Thyroid gland (tissue), 4 donors: ENCODE results near the gene PACRGL. TPM values are rescaled to one million over a fixed set of nuclear protein-coding genes. Genes with fewer than 3 reads are reported as not detected.

ENCODE experiments used
- DNase-seq, 2 donors: peaks; one replicate each; pipeline ENCODE4 v3.0.0-alpha.2; 2019
- H3K27ac ChIP-seq, 3 donors: fragments of 200-600 bp; sonication (generic); 1 replicate in 2 of 3; 2 replicates in 1 of 3; pipeline ENCODE4 v1.5.1; 2016 to 2019; ENCODE audit warnings: mild to moderate bottlenecking in 1 of 3, moderate library complexity in 1 of 3
- H3K27me3 ChIP-seq: fragments of 200-600 bp; sonication (generic); one replicate; pipeline ENCODE4 v1.5.1; 2019
- H3K36me3 ChIP-seq, 2 donors: fragments of 200-600 bp; sonication (generic); one replicate each; pipeline ENCODE4 v1.5.1; 2016 to 2019
- H3K4me1 ChIP-seq, 2 donors: fragments of 200-600 bp; sonication (generic); one replicate each; pipeline ENCODE4 v1.5.1; 2017 to 2019
- H3K4me3 ChIP-seq, 3 donors: fragments of 200-600 bp; sonication (generic); replicated peaks in 1 of 3; 1 replicate in 2 of 3; 2 replicates in 1 of 3; pipeline ENCODE4 v1.5.1; 2016; ENCODE audit warnings: mild to moderate bottlenecking in 1 of 3
- H3K9me3 ChIP-seq: fragments of 200-600 bp; sonication (generic); one replicate; pipeline ENCODE4 v1.5.1; 2017
- POLR2A ChIP-seq, 2 donors: fragments of 450-650 bp; IDR thresholded peaks; one replicate each; pipeline ENCODE4 v1.6.1; 2017; ENCODE audit warnings: antibody characterized with exemption in 2 of 2, mild to moderate bottlenecking in 2 of 2, moderate library complexity in 1 of 2
- WGBS, 2 donors: methylation state at CpG; one replicate each; pipeline ENCODE4 v1.1.5; 2017; 5-methylcytosine and 5-hydroxymethylcytosine counted together
- intact Hi-C: fragments of 100-400 bp; cut with DNase I; formaldehyde crosslinking; loops from one replicate; pipeline ENCODE4 v1.15.1; 2023
- total RNA-seq, 4 donors: library from RNA; depleted of rRNA; stranded (reverse); fragments of >200 nt; gene quantifications; one replicate each; pipeline ENCODE4 v1.2.3, GENCODE V29; 2016
- TF ChIP-seq, protein P1 (sequence below), 6 experiments: fragments of 200-600 bp in 3 of 6; fragments of 450-650 bp in 3 of 6; sonication (generic) in 3 of 6; IDR thresholded peaks; one replicate each; pipeline ENCODE4 v1.5.1; 2016 to 2019; ENCODE audit warnings: antibody characterized with exemption in 6 of 6, mild to moderate bottlenecking in 2 of 6, inconsistent platforms in 1 of 6, moderate library complexity in 1 of 6

The PACRGL gene
- total RNA-seq: 10 to 100 TPM; 31.1 to 63.2 (median 41.6) TPM

DNA sequence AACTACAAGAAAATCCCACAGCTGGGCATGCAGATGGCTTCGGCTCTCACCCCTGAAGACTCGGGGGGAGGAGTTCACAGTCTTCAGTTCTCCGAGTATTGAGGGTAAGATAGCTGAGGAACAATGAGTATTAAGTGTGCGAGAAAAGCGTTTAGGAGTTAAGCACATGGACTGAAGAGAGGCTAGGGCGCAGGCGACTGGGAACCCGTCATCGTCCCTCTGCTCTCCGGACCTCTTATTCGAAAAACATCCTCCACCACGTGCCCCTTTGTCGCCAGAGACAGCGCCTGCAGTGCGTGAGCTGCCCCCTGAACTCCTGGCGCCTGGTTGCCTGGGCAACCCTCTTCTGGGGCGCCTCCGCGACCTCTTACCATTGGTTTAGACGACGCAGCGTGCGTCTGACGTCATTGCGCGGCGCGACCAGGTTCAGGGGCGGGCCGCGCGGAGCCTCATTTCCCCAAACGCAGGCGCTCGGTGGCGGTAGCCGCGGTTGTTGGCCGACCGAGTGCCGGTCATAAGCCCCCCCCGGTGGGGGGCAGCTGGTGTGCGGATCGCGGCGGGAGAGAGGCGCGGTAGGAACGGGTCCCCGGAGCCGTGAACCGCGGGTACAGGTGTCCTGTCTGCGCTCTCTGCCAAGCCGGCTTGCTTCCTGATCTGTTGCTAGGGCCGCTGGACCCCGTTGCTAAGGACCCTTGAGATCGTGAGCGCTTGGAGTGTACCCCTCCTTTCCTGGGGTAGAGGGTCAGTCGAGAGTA lies at the start of gene PACRGL:
Gene PACRGL, plus strand, starts transcription at position 452 of the 755 bp plus-strand sequence. CDS start 4,024 bp downstream, outside the sequence.
- Histone ChIP-seq H3K36me3 (peaks cover 0 to 9% of the 10 kb centered on the region in 2 donors), H3K27ac (peak within 1 kb of the TSS; percentile 12 to 78 (median 67)), H3K27me3 (no peaks in the 10 kb centered on the region), H3K4me3 (peak within 1 kb of the TSS; percentile 6 to 68 (median 58)), H3K4me1 (peaks cover 5 to 14% of the 10 kb centered on the region in 2 donors), H3K9me3 (no peaks in the 10 kb centered on the region)
- peak; percentile 96 for DNase-seq
- 0 to 1% methylated on average over 22 to 54 of the region's 60 CpGs for WGBS, 2 donors
- intact Hi-C loops: no loop called here
- TF ChIP-seq, protein P1, sequence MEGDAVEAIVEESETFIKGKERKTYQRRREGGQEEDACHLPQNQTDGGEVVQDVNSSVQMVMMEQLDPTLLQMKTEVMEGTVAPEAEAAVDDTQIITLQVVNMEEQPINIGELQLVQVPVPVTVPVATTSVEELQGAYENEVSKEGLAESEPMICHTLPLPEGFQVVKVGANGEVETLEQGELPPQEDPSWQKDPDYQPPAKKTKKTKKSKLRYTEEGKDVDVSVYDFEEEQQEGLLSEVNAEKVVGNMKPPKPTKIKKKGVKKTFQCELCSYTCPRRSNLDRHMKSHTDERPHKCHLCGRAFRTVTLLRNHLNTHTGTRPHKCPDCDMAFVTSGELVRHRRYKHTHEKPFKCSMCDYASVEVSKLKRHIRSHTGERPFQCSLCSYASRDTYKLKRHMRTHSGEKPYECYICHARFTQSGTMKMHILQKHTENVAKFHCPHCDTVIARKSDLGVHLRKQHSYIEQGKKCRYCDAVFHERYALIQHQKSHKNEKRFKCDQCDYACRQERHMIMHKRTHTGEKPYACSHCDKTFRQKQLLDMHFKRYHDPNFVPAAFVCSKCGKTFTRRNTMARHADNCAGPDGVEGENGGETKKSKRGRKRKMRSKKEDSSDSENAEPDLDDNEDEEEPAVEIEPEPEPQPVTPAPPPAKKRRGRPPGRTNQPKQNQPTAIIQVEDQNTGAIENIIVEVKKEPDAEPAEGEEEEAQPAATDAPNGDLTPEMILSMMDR (IDR thresholded peaks at IDR 0.05): no peak
- peak in 1 of 2 donors; percentile 71 for TF ChIP-seq POLR2A (IDR thresholded peaks at IDR 0.05)

DNA sequence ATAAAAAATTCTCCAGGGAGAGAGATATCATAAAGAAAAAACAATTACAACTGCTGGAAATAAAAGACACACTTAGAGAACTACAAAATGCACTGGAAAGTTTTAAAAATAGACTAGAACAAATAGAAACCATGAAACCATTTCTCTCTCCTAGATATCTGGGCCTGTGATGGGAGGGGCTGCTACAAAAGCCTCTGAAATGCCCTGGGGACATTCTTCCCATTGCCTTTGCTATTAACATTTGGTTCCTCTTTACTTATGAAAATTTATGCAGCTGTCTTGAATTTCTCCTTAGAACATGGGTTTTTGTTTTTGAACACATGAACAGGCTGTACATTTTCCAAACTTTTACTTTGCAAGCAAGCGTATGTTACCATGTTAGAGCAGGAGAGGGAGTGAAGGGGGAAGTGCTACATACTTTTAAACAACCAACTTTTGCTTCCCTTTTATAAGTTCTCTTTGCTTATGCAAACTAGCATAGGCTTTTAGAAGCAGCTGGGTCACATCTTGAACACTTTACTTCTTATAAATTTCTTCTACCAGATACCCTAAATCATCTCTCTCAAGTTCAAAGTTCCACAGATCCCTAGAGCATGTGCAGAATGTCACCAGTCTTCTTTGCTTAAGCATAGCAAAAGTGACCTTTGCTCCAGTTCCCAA lies 47.9 kb upstream of the PACRGL start:
- H3K9me3 ChIP-seq: no peaks in the 10 kb centered on the region
- DNase-seq: no peak
- TF ChIP-seq, protein P1 (IDR thresholded peaks at IDR 0.05): no peak
- no peak for TF ChIP-seq POLR2A (IDR thresholded peaks at IDR 0.05)
- no peak overlapping the region for H3K4me3 ChIP-seq
- intact Hi-C loops: no loop called here
- 83 to 88% methylated on average over 1 of the region's 1 CpG for WGBS, 2 donors
- no peaks in the 10 kb centered on the region for H3K27me3 ChIP-seq
- no peaks in the 10 kb centered on the region for H3K36me3 ChIP-seq
- H3K4me1 ChIP-seq: no peaks in the 10 kb centered on the region
- no peak overlapping the region for H3K27ac ChIP-seq

DNA sequence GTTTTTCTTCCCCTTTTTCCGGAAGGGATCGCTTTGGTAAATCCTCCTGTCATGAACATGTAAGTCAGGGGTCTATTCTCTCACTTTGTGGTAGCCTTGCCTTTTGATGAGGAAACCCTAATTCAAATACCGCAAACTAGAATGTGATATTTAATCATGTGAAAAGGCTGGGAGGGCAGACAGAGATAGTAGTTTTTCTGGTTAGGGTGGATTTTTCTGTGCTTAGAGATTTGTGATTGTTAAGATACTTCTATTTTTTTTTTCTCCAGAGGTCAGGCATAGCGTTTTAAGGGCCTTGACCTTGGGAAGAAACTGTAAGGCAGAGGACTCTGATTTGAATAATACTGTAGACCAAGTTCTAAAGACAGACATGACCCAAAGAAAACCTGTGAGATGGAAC lies 41.8 kb upstream of the PACRGL start:
- Histone ChIP-seq H3K27ac (no peak overlapping the region), H3K9me3 (no peaks in the 10 kb centered on the region), H3K4me3 (no peak overlapping the region), H3K4me1 (no peaks in the 10 kb centered on the region), H3K36me3 (no peaks in the 10 kb centered on the region), H3K27me3 (no peaks in the 10 kb centered on the region)
- WGBS, 2 donors: 66% methylated on average over 4 of the region's 4 CpGs
- intact Hi-C loops: no loop called here
- TF ChIP-seq, protein P1 (IDR thresholded peaks at IDR 0.05): no peak
- no peak for TF ChIP-seq POLR2A (IDR thresholded peaks at IDR 0.05)
- DNase-seq: no peak

DNA sequence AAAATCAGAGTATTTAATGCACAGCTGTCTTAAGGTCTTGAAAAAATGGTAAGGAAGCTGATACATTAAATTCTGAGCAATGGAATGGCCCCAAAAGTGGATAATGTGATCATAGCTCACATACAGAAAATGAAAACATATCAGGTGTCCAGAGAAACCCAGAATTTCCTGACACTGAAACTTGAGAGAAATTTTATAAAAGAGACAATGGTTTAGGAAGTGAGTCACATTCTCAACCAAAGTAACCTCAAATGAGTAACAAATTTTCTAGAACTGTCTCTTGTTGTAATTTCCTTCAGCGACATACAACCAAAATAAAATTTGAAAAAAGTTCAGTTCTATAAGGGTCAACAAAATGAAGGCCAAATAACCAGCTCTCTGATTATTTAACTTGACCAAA lies 37.4 kb upstream of the PACRGL start:
- no peaks in the 10 kb centered on the region for H3K27me3 ChIP-seq
- 0% methylated on average over 1 of the region's 1 CpG for WGBS, 2 donors
- DNase-seq: no peak
- no peaks in the 10 kb centered on the region for H3K9me3 ChIP-seq
- H3K36me3 ChIP-seq: no peaks in the 10 kb centered on the region
- no peaks in the 10 kb centered on the region for H3K4me1 ChIP-seq
- intact Hi-C loops: no loop called here
- TF ChIP-seq POLR2A (IDR thresholded peaks at IDR 0.05): no peak
- TF ChIP-seq, protein P1 (IDR thresholded peaks at IDR 0.05): no peak
- H3K4me3 ChIP-seq: no peak overlapping the region
- H3K27ac ChIP-seq: no peak overlapping the region
